ENCODE data around the gene ANKRD44.

The ANKRD44 gene

GRCh38 chr2:197322143-197322542, 11.6 kb upstream of the ANKRD44 start:
- no peak for DNase-seq (ENCODE audit: low read depth)

DNA sequence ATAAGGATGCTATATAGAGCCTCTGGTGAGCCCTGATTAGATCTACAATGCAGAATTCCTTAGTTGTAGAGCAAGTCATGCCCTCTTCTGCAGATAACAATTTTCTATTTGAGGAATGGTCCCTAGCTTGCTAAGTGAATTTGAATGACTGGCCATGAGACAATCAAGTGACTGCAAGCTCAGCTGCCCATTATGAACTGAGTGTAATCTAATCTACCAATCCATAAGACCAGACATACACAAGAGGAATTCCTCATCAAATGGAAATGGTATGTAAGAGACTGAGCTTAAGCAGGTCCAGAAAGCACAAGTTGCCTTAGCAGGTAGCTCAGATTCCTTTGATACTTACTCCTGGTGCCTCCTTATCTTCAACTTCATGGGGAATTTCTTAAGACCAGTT, 4.8 kb upstream of the ANKRD44 start:
- no peak for DNase-seq (ENCODE audit: low read depth)

GRCh38 chr2:197312186-197312585, 1.6 kb upstream of the ANKRD44 start:
- no peak for DNase-seq (ENCODE audit: low read depth)

DNA sequence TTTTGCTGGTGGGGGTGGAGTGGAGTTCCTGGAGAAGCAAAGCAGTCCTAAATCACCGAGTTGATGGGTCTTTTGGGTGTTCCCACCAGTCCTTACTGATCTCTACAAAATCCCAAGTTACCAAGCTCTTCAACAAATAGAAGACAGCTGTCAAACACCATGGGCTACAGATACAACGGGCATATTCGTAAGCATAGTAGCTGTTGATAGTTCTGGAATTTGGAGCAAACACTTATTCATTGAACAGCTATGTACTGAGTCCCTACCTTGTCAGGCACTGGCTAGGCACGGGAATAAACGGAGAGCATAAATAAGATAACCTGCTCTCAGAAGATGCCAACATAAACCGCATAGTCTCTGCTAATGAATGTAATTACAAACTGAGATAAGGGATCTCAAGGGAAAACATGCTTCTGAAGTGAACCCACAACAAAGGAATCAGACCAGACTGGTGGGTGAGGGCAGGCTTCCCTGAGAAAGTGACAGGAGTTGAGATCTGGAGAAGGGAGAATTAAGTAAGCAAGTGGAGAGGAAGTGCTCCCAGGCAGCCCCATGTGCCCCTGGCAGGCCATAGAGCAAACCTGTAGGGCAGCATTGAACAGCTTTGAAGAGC, 947 bp upstream of the ANKRD44 start:
- no peak for DNase-seq (ENCODE audit: low read depth)

DNA sequence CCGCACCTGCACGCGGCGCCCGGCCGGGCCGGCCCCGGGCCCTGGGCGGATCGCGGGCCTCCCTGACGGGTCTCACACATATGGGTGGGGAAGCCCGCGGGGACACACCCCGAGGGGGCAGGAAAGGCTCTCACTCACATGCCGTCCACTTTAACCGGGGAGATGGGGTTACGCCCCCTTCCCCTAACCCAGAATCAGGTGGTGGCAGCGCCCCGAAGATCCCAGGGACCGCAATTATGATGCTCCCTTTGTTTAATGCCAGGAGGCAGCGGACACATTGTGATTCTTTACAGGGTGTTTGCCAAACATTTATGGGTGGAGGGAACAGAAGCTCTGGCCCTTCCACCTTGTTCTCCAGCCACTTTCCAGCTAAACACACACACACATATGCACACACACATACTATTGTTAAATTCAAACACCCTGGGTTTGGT, 424 bp upstream of the ANKRD44 start:
- no peak for DNase-seq (ENCODE audit: low read depth)

GRCh38 chr2:197309691-197310231, 819 bp downstream of the ANKRD44 start:
- DNase-seq (ENCODE audit: low read depth): no peak

GRCh38 chr2:197308996-197309690, 1.4 kb downstream of the ANKRD44 start:
- DNase-seq (ENCODE audit: low read depth): no peak

DNA sequence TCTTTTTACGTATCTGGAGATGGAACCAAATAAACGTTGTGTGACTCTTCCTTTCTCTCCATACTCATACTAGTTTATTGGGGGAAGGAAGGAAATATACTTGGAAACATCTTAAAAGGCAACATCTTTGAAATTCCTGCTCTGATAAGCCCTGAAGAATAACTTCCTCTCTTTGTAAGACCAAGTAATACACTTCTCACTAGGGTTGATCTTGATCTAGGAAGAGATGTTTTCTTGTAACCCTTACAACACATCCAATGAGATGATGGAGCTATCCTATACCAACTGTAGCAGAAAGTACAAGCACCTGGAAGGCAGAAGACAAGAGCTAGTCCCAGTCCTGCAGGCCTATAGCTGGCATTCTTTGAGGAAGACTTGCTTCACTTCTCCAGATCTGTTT, 2.0 kb downstream of the ANKRD44 start:
- no peak for DNase-seq (ENCODE audit: low read depth)

DNA sequence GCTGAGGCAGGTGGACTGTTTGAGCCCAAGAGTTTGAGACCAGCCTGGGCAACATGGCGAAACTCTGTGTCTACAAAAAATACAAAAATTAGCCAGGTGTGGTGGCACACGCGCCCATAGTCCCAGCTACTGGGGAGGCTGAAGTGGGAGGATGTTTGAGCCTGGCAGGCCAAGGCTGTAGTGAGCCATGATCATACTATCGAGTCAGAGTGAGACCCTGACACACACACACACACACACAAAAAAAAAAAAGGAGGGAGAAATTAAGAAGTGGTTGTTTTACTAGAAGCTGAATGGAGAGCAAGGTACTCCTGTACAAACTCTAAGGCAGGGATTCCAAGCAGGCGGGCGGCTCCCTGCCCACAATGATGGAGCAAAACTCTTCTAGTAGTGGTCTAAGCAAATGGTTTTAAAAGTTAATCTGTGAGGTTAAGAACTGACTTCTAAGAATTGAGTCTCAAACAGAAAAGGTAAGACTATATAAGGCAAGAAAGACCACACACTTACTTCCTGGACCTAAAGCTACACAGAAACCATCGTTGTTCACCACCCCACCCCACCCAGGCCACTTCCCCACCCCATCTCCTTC, 2.6 kb downstream of the ANKRD44 start:
- DNase-seq (ENCODE audit: low read depth): no peak

GRCh38 chr2:197307236-197307932, 3.2 kb downstream of the ANKRD44 start:
- no peak for DNase-seq (ENCODE audit: low read depth)

DNA sequence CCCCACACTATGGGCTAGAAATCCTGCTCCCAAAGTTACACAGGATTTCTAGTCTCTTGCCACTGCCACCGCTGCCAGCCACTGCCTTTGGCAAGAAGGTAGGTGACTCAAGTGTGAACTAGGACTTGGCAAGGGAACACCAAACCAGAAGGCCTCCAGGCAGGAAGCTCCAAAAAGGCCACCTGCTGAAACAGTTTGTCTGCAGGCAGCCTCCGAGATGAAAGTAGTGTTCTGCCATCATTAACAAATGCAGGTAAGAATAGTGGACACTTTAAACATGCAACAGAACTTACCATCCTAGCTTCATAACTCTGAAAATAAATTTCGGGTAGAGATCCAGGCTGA, 3.9 kb downstream of the ANKRD44 start:
- DNase-seq (ENCODE audit: low read depth): peak; percentile 24

DNA sequence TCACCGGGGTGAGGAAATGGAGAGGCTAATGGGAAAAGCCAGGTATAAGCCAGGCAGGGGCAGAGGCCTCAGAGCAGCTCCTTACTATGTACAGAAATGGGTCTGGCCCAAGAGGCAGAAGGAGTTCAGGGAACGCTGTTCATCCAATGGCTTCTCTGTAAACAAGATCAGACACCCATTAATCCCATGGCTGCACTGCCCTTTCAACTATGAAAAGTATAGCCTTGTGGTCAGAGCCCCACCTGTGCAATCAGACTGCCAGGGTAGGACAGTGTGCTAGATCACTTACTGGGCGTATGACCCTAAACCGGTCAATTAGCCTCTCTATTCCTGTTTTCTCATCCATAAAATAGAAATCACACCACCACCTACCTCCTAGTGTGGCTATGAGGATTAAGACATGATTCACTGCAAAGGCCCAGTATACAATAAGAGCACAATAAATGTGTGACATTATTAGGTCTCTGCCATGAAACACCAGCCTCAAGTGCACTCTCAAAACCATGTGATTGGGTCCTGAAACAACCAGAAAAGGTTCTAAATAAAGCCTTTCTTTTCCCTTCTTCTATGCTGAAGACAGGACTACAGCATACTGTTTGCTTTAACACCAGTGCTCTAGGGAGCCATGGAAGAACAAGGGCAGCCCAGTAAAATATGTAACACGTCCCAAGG, 4.4 kb downstream of the ANKRD44 start:
- no peak for DNase-seq (ENCODE audit: low read depth)

DNA sequence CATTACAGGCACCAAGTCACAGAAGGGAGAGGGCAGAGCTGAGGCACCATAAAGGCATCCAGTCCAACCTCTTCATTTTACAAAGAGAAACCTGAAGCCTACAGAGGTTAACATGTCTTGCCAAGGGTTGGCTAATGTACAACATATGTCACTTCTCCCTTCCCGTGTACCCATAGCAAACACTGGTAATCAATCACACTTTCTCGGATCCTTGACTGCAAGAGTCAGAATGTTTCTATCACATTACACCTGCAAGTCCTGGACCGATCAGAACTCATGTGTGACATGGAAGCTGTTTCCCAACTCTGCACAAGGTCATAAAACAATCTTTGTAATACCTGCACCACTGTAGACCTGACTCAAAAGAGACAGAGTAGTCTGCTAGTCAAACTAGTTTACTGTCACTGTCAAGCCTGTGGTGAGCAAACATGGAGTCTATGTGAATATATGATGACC, 6.0 kb downstream of the ANKRD44 start:
- no peak for DNase-seq (ENCODE audit: low read depth)

DNA sequence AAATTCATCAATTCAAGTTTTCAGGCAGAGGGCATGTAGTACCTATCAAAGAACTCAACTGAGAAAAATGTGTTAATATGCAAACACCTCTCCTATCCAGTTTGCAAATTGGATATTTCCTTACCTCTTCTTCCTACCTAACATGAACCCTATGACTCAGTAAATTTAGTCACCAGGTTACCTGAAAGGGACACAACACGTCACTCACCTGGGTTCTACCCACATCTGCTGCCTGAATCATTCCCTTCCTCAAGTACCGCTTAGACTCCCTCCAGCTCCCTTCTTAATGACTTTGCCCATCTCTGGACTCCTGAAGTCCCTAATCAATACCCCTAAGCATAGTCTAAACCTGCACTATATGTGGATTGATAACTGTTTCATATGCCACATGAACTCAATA, 10.4 kb downstream of the ANKRD44 start:
- no peak for DNase-seq (ENCODE audit: low read depth)

DNA sequence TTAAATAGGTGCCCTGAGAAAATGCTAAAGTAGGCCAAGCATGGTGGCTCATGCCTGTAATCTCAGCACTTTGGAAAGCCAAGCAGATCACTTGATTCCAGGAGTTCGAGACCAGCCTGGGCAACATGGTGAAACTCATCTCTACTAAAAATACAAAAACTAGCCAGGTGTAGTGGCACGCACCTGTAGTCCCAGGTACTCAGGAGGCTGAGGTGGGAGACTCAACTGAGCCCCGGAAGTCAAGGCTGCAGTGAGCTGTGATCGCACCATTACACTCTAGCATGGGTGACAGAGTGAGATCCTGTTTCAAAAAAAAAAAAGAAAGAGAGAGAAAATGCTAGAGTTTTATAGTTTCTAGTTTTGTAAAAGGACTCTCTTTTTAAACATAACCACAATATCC, 12.0 kb downstream of the ANKRD44 start:
- DNase-seq (ENCODE audit: low read depth): no peak

DNA sequence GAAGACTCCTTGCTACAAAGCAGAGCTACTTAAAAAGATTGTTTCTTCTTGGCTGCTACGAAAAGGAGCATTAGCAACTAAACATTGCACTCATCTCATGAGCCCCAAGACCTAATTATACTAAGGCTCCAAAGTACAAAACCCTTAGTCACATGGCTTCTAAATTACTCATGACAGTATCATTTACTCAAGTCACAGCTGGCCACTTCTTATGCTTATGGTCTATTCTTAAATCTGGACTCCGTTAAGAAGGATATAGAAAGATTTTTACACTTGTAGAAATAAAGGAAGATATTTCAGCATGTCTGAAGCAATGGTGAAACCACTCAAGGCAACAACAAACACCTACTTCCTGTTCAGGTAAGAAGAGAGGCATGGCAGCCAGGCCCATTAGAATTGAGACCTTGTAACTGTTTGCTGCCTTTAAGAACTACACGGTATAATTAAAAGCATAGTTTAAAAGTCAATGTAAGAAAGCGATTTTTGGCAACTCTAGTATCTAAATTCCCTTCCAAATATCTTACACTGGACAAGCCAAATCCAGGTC, 12.7 kb downstream of the ANKRD44 start:
- no peak for DNase-seq (ENCODE audit: low read depth)

DNA sequence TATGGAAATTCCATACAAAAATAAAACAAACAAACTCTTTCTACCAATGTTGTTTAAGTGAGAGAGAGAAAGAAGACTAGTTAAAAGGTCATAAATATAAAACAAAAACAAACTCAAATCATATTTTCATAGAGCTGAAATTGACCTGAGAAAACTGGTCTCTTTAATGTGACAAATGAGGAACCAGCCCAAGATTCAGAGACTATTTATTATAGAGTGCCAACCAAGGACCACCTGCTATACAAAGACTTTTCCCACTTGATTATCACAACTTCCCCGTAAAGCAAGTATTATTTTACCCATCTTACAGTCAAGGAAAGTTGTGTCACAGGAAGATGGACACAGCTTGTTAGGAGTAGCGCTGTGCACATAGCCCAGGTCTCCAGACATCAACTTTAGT, 13.3 kb downstream of the ANKRD44 start:
- DNase-seq (ENCODE audit: low read depth): no peak

- no peak for DNase-seq (ENCODE audit: low read depth)
Measured at GRCh38 chr2:197296835-197297234, 13.7 kb downstream of the ANKRD44 start.

- DNase-seq (ENCODE audit: low read depth): no peak
Measured at GRCh38 chr2:197294260-197294659, 16.3 kb downstream of the ANKRD44 start.

GRCh38 chr2:197293252-197294007, 17.1 kb downstream of the ANKRD44 start:
- no peak for DNase-seq (ENCODE audit: low read depth)

- DNase-seq (ENCODE audit: low read depth): no peak
Measured at GRCh38 chr2:197292619-197293018, 18.0 kb downstream of the ANKRD44 start.
